ENCODE data around the gene MSS51.

Gene MSS51

DNA sequence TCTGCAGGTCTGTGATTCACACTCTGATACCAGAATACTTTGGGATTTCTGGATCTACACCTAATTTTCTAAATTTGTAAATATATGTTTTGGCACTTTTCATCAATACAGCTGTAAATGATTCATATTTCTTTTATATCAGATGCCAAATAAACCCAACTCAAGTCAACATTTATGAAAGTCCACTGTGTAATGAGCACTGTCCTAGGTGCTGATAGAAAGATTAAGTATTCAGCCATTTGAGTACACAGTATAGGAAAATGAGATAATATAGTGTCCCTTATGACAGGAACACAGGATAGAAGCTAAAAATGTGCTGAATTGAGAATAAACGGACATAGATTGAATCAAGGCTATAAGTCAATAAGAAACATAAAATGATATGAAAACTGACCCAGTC lies 25.9 kb downstream of the MSS51 start:
- Histone ChIP-seq H3K4me1 (ENCODE audit: insufficient read depth, low read length) (peaks cover 4% of the 10 kb centered on the region), H3K27ac (ENCODE audit: low read length) (no peak overlapping the region), H3K36me3 (ENCODE audit: insufficient read depth, low read length) (peaks cover 4% of the 10 kb centered on the region; the same call in 1 of the 2 replicates), H3K79me2 (ENCODE audit: insufficient read depth, low read length) (peaks cover 93% of the 10 kb centered on the region), H3K27me3 (ENCODE audit: insufficient read depth, low read length, poor library complexity) (no peaks in the 10 kb centered on the region), H3K9me3 (ENCODE audit: insufficient read depth, low read length, severe bottlenecking) (no peaks in the 10 kb centered on the region), H2AFZ (ENCODE audit: low read depth, low read length) (no peak overlapping the region), H3K9ac (ENCODE audit: low read depth, low read length) (no peak overlapping the region), H3K4me2 (ENCODE audit: insufficient read depth, low read length) (no peak overlapping the region), H4K20me1 (ENCODE audit: insufficient read depth, low read length) (peaks cover 15% of the 10 kb centered on the region), H3K4me3 (ENCODE audit: low read depth in 1 of 2, low read length in 2 of 2) (no peak overlapping the region)
- TF ChIP-seq EZH2 (IDR thresholded peaks at IDR 0.05; ENCODE audit: borderline replicate concordance, low read depth, low read length, severe bottlenecking) (no peak), CTCF (IDR thresholded peaks at IDR 0.05; ENCODE audit: borderline replicate concordance, extremely low read depth, low read length, poor library complexity, severe bottlenecking) (no peak)
- DNase-seq = no peak
- ATAC-seq (ENCODE audit: insufficient read depth, low read depth) = no peak

DNA sequence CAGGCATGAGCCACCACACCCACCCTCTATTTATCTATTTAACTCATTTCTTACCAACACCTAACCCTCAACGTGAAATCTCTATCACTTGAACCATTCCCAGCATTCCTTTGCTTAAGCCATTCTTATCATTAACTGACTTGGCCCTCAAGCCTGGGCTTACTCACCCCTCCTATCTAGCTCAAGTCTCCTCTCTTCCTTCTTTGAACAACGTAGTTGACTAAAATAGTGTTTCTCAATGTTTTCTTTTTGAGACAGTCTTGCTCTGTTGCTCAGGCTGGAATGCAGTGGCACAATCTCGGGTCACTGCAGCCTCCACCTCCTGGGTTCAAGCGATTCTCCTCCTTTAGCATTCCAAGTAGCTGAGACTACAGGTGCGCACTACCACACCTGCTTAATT lies 26.5 kb downstream of the MSS51 start:
- peaks cover 94% of the 10 kb centered on the region for H3K79me2 ChIP-seq (ENCODE audit: insufficient read depth, low read length)
- no peaks in the 10 kb centered on the region for H3K9me3 ChIP-seq (ENCODE audit: insufficient read depth, low read length, severe bottlenecking)
- TF ChIP-seq CTCF (IDR thresholded peaks at IDR 0.05; ENCODE audit: borderline replicate concordance, extremely low read depth, low read length, poor library complexity, severe bottlenecking) (no peak), EZH2 (IDR thresholded peaks at IDR 0.05; ENCODE audit: borderline replicate concordance, low read depth, low read length, severe bottlenecking) (no peak)
- peaks cover 4% of the 10 kb centered on the region; the same call in 1 of the 2 replicates for H3K36me3 ChIP-seq (ENCODE audit: insufficient read depth, low read length)
- ATAC-seq (ENCODE audit: insufficient read depth, low read depth) = no peak
- H3K27ac ChIP-seq (ENCODE audit: low read length) = no peak overlapping the region
- peaks cover 15% of the 10 kb centered on the region for H4K20me1 ChIP-seq (ENCODE audit: insufficient read depth, low read length)
- H2AFZ ChIP-seq (ENCODE audit: low read depth, low read length) = no peak overlapping the region
- no peak for DNase-seq
- no peak overlapping the region for H3K4me3 ChIP-seq (ENCODE audit: low read depth in 1 of 2, low read length in 2 of 2)
- H3K9ac ChIP-seq (ENCODE audit: low read depth, low read length) = no peak overlapping the region
- H3K4me1 ChIP-seq (ENCODE audit: insufficient read depth, low read length) = no peaks in the 10 kb centered on the region
- H3K27me3 ChIP-seq (ENCODE audit: insufficient read depth, low read length, poor library complexity) = no peaks in the 10 kb centered on the region
- no peak overlapping the region for H3K4me2 ChIP-seq (ENCODE audit: insufficient read depth, low read length)

GRCh38 chr10:73405556-73405955 lies 27.8 kb downstream of the MSS51 start:
- no peak for ATAC-seq (ENCODE audit: insufficient read depth, low read depth)
- Histone ChIP-seq H4K20me1 (ENCODE audit: insufficient read depth, low read length) (peaks cover 15% of the 10 kb centered on the region), H3K9ac (ENCODE audit: low read depth, low read length) (no peak overlapping the region), H3K9me3 (ENCODE audit: insufficient read depth, low read length, severe bottlenecking) (no peaks in the 10 kb centered on the region), H3K27ac (ENCODE audit: low read length) (no peak overlapping the region), H3K27me3 (ENCODE audit: insufficient read depth, low read length, poor library complexity) (no peaks in the 10 kb centered on the region), H3K4me1 (ENCODE audit: insufficient read depth, low read length) (no peaks in the 10 kb centered on the region), H3K4me3 (ENCODE audit: low read depth in 1 of 2, low read length in 2 of 2) (no peak overlapping the region), H2AFZ (ENCODE audit: low read depth, low read length) (no peak overlapping the region), H3K36me3 (ENCODE audit: insufficient read depth, low read length) (peaks cover 4% of the 10 kb centered on the region; the same call in 1 of the 2 replicates), H3K4me2 (ENCODE audit: insufficient read depth, low read length) (no peak overlapping the region), H3K79me2 (ENCODE audit: insufficient read depth, low read length) (peaks cover 91% of the 10 kb centered on the region)
- TF ChIP-seq CTCF (IDR thresholded peaks at IDR 0.05; ENCODE audit: borderline replicate concordance, extremely low read depth, low read length, poor library complexity, severe bottlenecking) = no peak
- TF ChIP-seq EZH2 (IDR thresholded peaks at IDR 0.05; ENCODE audit: borderline replicate concordance, low read depth, low read length, severe bottlenecking) = no peak
- DNase-seq = no peak

DNA sequence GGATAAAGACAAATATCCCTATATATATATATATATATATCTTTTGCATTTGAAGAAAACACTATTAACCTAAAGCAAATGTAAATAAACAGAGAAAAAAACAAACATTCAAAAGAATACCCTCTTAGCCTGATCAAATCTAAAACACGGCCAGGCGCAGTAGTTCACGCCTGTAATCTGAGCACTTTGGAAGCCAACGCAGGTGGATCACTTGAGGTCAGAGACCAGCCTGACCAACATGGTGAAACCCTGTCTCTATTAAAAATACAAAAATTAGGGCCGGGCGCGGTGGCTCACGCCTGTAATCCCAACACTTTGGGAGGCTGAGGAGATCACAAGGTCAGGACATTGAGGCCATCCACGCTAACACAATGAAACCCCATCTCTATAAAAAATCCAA lies 28.7 kb downstream of the MSS51 start:
- Histone ChIP-seq H2AFZ (ENCODE audit: low read depth, low read length) (no peak overlapping the region), H3K4me2 (ENCODE audit: insufficient read depth, low read length) (no peak overlapping the region), H3K27ac (ENCODE audit: low read length) (no peak overlapping the region), H3K4me1 (ENCODE audit: insufficient read depth, low read length) (no peaks in the 10 kb centered on the region), H3K9me3 (ENCODE audit: insufficient read depth, low read length, severe bottlenecking) (no peaks in the 10 kb centered on the region), H3K4me3 (ENCODE audit: low read depth in 1 of 2, low read length in 2 of 2) (no peak overlapping the region), H3K36me3 (ENCODE audit: insufficient read depth, low read length) (peaks cover 4% of the 10 kb centered on the region; the same call in 1 of the 2 replicates), H3K79me2 (ENCODE audit: insufficient read depth, low read length) (peaks cover 85% of the 10 kb centered on the region), H3K27me3 (ENCODE audit: insufficient read depth, low read length, poor library complexity) (no peaks in the 10 kb centered on the region), H3K9ac (ENCODE audit: low read depth, low read length) (no peak overlapping the region), H4K20me1 (ENCODE audit: insufficient read depth, low read length) (peaks cover 15% of the 10 kb centered on the region)
- DNase-seq (no peak), ATAC-seq (ENCODE audit: insufficient read depth, low read depth) (no peak)
- no peak for TF ChIP-seq CTCF (IDR thresholded peaks at IDR 0.05; ENCODE audit: borderline replicate concordance, extremely low read depth, low read length, poor library complexity, severe bottlenecking)
- no peak for TF ChIP-seq EZH2 (IDR thresholded peaks at IDR 0.05; ENCODE audit: borderline replicate concordance, low read depth, low read length, severe bottlenecking)

Data from DND-41 (cell line).